Smooth muscle cell (in vitro differentiated cells): ENCODE measurements around the gene ABCC8. TPM values are rescaled to one million over a fixed set of nuclear protein-coding genes. Genes with fewer than 3 reads are reported as not detected.

Experiments
- DNase-seq: peaks from one replicate; lab custom pipeline; 2025; ENCODE audit not compliant: unreplicated experiment; lab: John Stamatoyannopoulos, UW
- H2AFZ ChIP-seq: fragments of 200-600 bp; sonication (generic); 2 replicates; pipeline ENCODE4 v1.6.0; 2016; ENCODE audit warnings: antibody characterized with exemption, low read depth, mild to moderate bottlenecking
- H3F3A ChIP-seq: fragments of 200-600 bp; sonication (generic); 2 replicates; pipeline ENCODE4 v1.6.0; 2017; ENCODE audit warnings: antibody characterized with exemption, low read depth
- H3K27ac ChIP-seq: fragments of 200-600 bp; sonication (generic); 2 replicates; pipeline ENCODE4 v1.5.1; 2016; ENCODE audit warnings: low read depth, mild to moderate bottlenecking
- H3K27me3 ChIP-seq: fragments of 200-600 bp; sonication (generic); 2 replicates; pipeline ENCODE4 v1.6.1; 2016; ENCODE audit warnings: low read depth, mild to moderate bottlenecking
- H3K36me3 ChIP-seq: fragments of 200-600 bp; sonication (generic); 2 replicates; pipeline ENCODE4 v1.5.1; 2016; ENCODE audit warnings: low read depth
- H3K4me1 ChIP-seq: fragments of 200-600 bp; sonication (generic); 2 replicates; pipeline ENCODE4 v1.5.1; 2016; ENCODE audit warnings: low read depth
- H3K4me2 ChIP-seq: fragments of 200-600 bp; sonication (generic); 2 replicates; pipeline ENCODE4 v1.6.0; 2016; ENCODE audit warnings: mild to moderate bottlenecking
- H3K4me3 ChIP-seq: fragments of 200-600 bp; sonication (generic); 2 replicates; pipeline ENCODE4 v1.5.1; 2016; ENCODE audit warnings: mild to moderate bottlenecking
- H3K79me2 ChIP-seq: fragments of 200-600 bp; sonication (generic); 2 replicates; pipeline ENCODE4 v1.6.0; 2016; ENCODE audit warnings: low read depth, mild to moderate bottlenecking
- H3K9ac ChIP-seq: fragments of 200-600 bp; sonication (generic); 2 replicates; pipeline ENCODE4 v1.6.0; 2016; ENCODE audit warnings: low read depth
- H3K9me3 ChIP-seq: fragments of 200-600 bp; sonication (generic); replicated peaks from 2 replicates; pipeline ENCODE4 v1.5.1; 2016; ENCODE audit warnings: low read depth
- H4K20me1 ChIP-seq: fragments of 200-600 bp; sonication (generic); 2 replicates; pipeline ENCODE4 v1.6.0; 2016; ENCODE audit warnings: low read depth
- CTCF ChIP-seq: fragments of 200-600 bp; sonication (generic); IDR thresholded peaks from 2 replicates; pipeline ENCODE4 v1.5.1; 2017; ENCODE audit warnings: borderline replicate concordance, mild to moderate bottlenecking, antibody characterized with exemption; ENCODE audit not compliant: insufficient read depth, poor library complexity, severe bottlenecking
- WGBS: methylation state at CpG from one replicate; pipeline ENCODE4 v1.1.7; 2016; ENCODE audit warnings: low lambda C conversion rate; 5-methylcytosine and 5-hydroxymethylcytosine counted together
- polyA plus RNA-seq: library from polyadenylated mRNA; unstranded; fragments of >200 nt; fragmentation: Nextera tagmentation; extraction: Ambion mirVana; gene quantifications from 2 replicates; pipeline ENCODE4 v1.2.1, GENCODE V29; 2016
- total RNA-seq: library from RNA; depleted of rRNA; stranded (reverse); fragments of >200 nt; gene quantifications from 2 replicates; pipeline ENCODE4 v1.2.3, GENCODE V29; 2014

The ABCC8 gene
- total and polyA plus RNA-seq, 2 experiments from 2014 or later, result not detected

- no peaks in the 10 kb centered on the region for H3K4me1 ChIP-seq
- no peak overlapping the region for H2AFZ ChIP-seq
- H3K27ac ChIP-seq, result no peak overlapping the region
- H3K4me2 ChIP-seq, result no peak overlapping the region
- DNase-seq, result no peak
- WGBS, result 64% methylated on average over 3 of the region's 3 CpGs
- peaks cover 28% of the 10 kb centered on the region for H3K27me3 ChIP-seq
- no peaks in the 10 kb centered on the region for H3K9me3 ChIP-seq
- no peak for TF ChIP-seq CTCF
- no peak overlapping the region for H3K9ac ChIP-seq
- no peaks in the 10 kb centered on the region for H3K79me2 ChIP-seq
- no peaks in the 10 kb centered on the region for H3K36me3 ChIP-seq
- H3K4me3 ChIP-seq, result no peak overlapping the region
- no peaks in the 10 kb centered on the region for H3F3A ChIP-seq
- H4K20me1 ChIP-seq, result no peaks in the 10 kb centered on the region
Measured at GRCh38 chr11:17511571-17511970, 34.9 kb upstream of the ABCC8 start.

- no peaks in the 10 kb centered on the region for H4K20me1 ChIP-seq
- H3K4me2 ChIP-seq, result no peak overlapping the region
- no peaks in the 10 kb centered on the region for H3K9me3 ChIP-seq
- H3K36me3 ChIP-seq, result no peaks in the 10 kb centered on the region
- no peak overlapping the region for H3K9ac ChIP-seq
- H3K27ac ChIP-seq, result no peak overlapping the region
- no peaks in the 10 kb centered on the region for H3F3A ChIP-seq
- no peak overlapping the region for H3K4me3 ChIP-seq
- H3K79me2 ChIP-seq, result no peaks in the 10 kb centered on the region
- H3K27me3 ChIP-seq, result peaks cover 36% of the 10 kb centered on the region
- no peak for TF ChIP-seq CTCF
- H2AFZ ChIP-seq, result no peak overlapping the region
- no peak for DNase-seq
- no peaks in the 10 kb centered on the region for H3K4me1 ChIP-seq
- WGBS, result 72% methylated on average over 4 of the region's 4 CpGs
Measured at GRCh38 chr11:17510507-17511206, 34.0 kb upstream of the ABCC8 start.

GRCh38 chr11:17508791-17509190, 32.1 kb upstream of the ABCC8 start:
- H3F3A ChIP-seq, result no peaks in the 10 kb centered on the region
- no peak for TF ChIP-seq CTCF
- no peaks in the 10 kb centered on the region for H4K20me1 ChIP-seq
- no peaks in the 10 kb centered on the region for H3K36me3 ChIP-seq
- H3K27ac ChIP-seq, result no peak overlapping the region
- 64% methylated on average over 3 of the region's 3 CpGs for WGBS
- no peaks in the 10 kb centered on the region for H3K79me2 ChIP-seq
- no peak overlapping the region for H3K4me2 ChIP-seq
- no peaks in the 10 kb centered on the region for H3K4me1 ChIP-seq
- H3K9ac ChIP-seq, result no peak overlapping the region
- no peak overlapping the region for H2AFZ ChIP-seq
- DNase-seq, result no peak
- no peaks in the 10 kb centered on the region for H3K9me3 ChIP-seq
- H3K4me3 ChIP-seq, result no peak overlapping the region
- peaks cover 40% of the 10 kb centered on the region for H3K27me3 ChIP-seq

- Histone ChIP-seq H3K79me2 (no peaks in the 10 kb centered on the region), H3K4me2 (no peak overlapping the region), H3K27ac (no peak overlapping the region), H3K4me3 (no peak overlapping the region), H3K4me1 (no peaks in the 10 kb centered on the region), H3K27me3 (peaks cover 40% of the 10 kb centered on the region), H3K9me3 (no peaks in the 10 kb centered on the region), H4K20me1 (no peaks in the 10 kb centered on the region), H2AFZ (no peak overlapping the region), H3K36me3 (no peaks in the 10 kb centered on the region), H3K9ac (no peak overlapping the region), H3F3A (no peaks in the 10 kb centered on the region)
- DNase-seq, result no peak
- 71% methylated on average over 3 of the region's 3 CpGs for WGBS
- no peak for TF ChIP-seq CTCF
Measured at GRCh38 chr11:17508306-17508705, 31.7 kb upstream of the ABCC8 start.
